GM12892 (cell line): Measurements from ENCODE around the gene ECE2.

Source experiments
- POLR2A ChIP-seq: IDR thresholded peaks from 2 replicates; pipeline ENCODE4 v1.6.1; 2011; ENCODE audit warnings: low read depth, low read length, control low read depth
- POLR2AphosphoS5 ChIP-seq: IDR thresholded peaks from 2 replicates; pipeline ENCODE4 v1.6.1; 2011; ENCODE audit warnings: low read depth, low read length, control low read depth

DNA sequence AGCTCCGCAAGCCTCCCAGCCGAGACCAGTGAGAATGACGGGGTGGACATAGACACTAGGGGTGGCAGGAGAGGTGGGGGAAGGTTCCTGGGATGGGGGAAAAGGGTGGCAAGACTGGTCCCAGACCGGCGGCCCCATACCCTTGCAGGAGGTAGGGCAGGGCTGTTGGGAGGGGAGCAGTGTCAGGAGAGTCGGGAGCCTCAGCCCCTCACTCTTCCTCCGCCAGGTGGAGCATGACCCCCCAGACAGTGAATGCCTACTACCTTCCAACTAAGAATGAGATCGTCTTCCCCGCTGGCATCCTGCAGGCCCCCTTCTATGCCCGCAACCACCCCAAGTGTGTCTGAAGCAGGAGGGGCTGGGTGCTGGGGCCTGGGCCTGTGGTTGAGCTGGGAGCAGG is 14.5 kb downstream of the ECE2 start:
- no peak for TF ChIP-seq POLR2A
- no peak for TF ChIP-seq POLR2AphosphoS5
